Measurements from ENCODE around the gene GINS2.

GINS2 gene

DNA sequence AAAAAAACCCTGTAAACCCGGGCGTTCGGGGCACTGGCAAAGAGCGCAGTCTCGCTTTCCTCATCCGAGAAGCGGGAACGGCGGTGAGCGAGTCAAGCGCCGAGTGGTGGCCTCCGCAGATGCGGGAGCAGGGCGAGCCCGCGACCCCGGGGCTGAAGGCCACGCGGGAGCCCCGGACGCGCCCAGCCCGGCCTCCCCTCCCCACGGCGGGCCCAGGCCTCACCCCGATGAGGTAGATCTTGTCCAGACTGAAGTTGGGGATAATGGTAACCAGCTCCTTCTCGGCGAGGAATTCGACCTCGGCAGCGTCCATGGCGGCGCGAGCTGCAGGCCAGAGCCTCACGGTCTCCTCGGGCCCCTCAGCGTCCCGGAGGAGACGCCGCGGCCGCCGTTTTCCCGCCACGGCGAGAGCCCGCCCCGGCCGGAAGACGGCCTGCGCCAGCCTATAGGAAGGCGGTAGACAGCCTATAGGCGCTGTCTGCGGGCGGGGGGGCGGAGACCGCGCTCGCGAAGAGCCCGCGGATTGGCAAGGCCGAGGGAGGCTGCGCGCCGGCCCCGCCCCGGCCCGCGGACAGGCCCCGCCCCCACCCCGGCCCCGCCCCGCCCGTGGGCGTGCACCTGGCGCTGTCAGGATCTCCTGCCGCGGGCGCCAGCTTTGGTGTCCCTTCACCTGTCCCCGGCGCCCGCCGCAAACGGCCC, at the start of gene GINS2:
Gene GINS2, minus strand, starts transcription at position 369 of the 699 bp plus-strand sequence. Its CDS starts 56 bp downstream, at position 313.
- POLR2A ChIA-PET (ENCODE audit: low non-redundant PET), result interaction anchor here (0.6 to 1.1 kb wide), 2 partner anchors 30 to 244 kb away, joined by 4 to 15 read pairs; no protein-coding TSS in a partner anchor
- H3K27ac ChIP-seq, result peak within 1 kb of the TSS; percentile 70
- CTCF ChIA-PET, result no interaction called here
- peak; percentile 98 for DNase-seq (ENCODE audit: low spot score)
- TF ChIP-seq, protein P1, sequence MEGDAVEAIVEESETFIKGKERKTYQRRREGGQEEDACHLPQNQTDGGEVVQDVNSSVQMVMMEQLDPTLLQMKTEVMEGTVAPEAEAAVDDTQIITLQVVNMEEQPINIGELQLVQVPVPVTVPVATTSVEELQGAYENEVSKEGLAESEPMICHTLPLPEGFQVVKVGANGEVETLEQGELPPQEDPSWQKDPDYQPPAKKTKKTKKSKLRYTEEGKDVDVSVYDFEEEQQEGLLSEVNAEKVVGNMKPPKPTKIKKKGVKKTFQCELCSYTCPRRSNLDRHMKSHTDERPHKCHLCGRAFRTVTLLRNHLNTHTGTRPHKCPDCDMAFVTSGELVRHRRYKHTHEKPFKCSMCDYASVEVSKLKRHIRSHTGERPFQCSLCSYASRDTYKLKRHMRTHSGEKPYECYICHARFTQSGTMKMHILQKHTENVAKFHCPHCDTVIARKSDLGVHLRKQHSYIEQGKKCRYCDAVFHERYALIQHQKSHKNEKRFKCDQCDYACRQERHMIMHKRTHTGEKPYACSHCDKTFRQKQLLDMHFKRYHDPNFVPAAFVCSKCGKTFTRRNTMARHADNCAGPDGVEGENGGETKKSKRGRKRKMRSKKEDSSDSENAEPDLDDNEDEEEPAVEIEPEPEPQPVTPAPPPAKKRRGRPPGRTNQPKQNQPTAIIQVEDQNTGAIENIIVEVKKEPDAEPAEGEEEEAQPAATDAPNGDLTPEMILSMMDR (conservative IDR thresholded peaks at IDR 0.05; ENCODE audit: low read depth), result no peak

DNA sequence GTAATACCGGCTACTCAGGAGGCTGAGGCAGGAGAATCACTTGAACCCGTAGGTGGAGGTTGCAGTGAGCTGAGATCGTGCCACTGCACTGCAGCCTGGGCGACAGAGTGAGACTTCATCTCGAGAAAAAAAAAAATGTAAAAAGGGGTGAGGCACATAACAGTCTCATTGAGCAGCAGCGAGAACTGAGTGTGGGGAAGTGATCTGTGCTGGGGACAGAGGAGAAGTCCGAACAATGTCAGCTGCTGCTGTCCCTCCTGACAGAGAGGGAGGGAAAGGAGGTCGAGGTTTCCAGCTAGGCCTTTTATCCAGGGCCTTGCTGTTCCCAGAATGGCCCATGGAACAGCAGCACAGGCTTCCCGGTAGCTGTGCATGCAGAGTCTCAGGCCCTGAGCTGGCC, 48.2 kb upstream of the GINS2 start:
- POLR2A ChIA-PET (ENCODE audit: low non-redundant PET), result no interaction called here
- H3K27ac ChIP-seq, result peak overlapping the region; percentile 91
- CTCF ChIA-PET, result no interaction called here
- DNase-seq (ENCODE audit: low spot score), result no peak
- TF ChIP-seq, protein P1 (conservative IDR thresholded peaks at IDR 0.05; ENCODE audit: low read depth), result no peak

DNA sequence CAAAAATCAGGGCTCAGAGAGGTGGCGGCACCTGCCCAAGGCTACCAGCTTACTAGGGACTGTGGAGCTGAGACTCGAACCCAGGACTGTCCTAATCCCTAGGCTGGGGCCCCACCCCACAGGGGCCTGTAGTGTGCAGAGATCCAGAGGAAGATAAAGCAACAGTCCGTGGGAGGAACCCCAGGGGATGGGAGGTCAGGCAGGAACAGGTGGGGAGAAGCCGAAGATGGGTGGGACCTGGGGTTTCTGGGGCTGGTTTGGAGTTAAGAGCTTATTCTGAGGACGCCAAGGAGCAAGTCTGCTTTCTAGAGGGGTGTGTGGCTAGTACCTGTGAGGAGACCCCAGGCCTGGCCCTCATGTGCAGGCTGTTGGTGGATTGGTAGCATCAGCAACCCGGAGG, 47.2 kb upstream of the GINS2 start:
- ChIA-PET CTCF (no interaction called here), POLR2A (ENCODE audit: low non-redundant PET) (no interaction called here)

DNA sequence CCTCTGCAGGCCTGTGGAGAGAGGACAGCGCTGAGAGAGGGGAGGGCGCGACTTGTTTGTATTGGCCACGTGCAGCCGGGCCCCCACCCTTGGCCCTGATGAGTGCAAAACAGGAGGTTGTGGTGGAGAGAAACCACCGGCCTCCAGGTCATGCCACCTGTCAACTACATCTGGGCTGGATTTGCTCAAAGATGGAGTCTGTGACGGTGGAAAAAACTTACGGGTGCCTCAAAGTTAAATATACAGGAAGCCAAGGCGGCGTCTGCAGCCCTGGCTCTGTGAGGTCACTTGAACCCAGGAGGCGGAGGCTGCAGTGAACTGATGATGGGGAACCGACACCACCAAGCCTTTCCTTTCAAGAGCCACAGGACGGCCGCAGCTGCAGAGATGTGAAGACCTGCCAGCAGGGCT, 46.5 kb upstream of the GINS2 start:
- CTCF ChIA-PET, result no interaction called here
- TF ChIP-seq, protein P1 (conservative IDR thresholded peaks at IDR 0.05; ENCODE audit: low read depth), result no peak
- peak overlapping the region; percentile 91 for H3K27ac ChIP-seq
- POLR2A ChIA-PET (ENCODE audit: low non-redundant PET), result no interaction called here
- no peak for DNase-seq (ENCODE audit: low spot score)

More for the DNA sequence above, 47.2 kb upstream of the GINS2 start:
- no peak for DNase-seq (ENCODE audit: low spot score)
- peak overlapping the region; percentile 91 for H3K27ac ChIP-seq
- TF ChIP-seq, protein P1 (conservative IDR thresholded peaks at IDR 0.05; ENCODE audit: low read depth), result no peak

DNA sequence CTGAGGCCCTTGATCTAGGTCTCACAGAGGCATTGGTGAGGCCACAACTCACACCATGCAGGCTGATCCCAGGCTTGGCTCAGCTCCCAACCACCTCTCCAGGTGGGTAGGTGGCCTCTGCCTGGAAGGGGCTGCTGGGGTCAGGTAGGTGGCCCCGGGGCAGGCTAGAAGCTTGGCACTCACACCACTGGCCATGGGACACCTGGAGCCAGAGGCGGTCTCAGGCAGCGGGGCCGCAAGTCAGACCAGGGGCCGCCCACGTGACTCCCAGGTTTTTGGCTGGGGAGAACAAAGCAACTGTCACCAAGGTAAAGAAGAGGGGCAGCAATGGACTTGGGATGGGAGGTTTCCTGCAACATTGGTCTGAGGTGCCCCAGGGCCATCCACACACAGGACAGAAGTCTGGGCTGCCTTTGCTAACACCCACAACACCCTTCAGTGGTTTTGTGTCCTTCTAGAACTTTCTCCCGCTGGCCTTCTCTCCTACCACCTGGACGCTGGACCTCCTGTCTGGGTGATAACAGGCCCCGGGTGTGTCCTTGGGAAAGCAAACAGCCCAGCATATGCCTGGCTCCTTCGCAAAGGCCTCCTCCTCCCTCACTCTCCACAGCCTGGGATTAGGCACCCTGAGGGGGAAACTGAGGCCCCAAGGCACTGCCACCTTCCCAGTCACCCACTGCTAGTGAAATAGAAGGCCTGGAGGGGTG, 45.7 kb upstream of the GINS2 start:
- ChIA-PET POLR2A (ENCODE audit: low non-redundant PET) (no interaction called here), CTCF (no interaction called here)
- TF ChIP-seq, protein P1 (conservative IDR thresholded peaks at IDR 0.05; ENCODE audit: low read depth), result no peak
- DNase-seq (ENCODE audit: low spot score), result no peak
- peak overlapping the region; percentile 91 for H3K27ac ChIP-seq

DNA sequence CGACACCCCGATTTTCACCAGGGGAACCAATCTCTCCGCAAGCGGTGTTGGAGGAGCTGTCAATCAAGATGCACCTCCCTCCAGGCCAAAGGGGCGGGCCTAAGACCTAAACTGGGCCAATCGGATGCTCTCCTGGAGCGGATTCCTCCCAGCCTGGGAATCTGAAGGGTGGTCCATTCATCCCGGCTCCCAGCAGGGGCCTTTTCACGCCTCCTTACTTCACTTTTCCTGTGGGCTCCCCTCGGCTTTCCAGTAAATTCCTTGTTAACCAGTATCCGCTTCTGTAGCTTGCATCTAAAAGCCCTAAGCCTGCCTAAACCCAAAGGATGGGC, 45.1 kb upstream of the GINS2 start:
- ChIA-PET CTCF (interaction anchor here (0.6 kb wide), 1 partner anchor 52 kb away, joined by 3 read pairs; no protein-coding TSS in a partner anchor), POLR2A (ENCODE audit: low non-redundant PET) (no interaction called here)
- peak overlapping the region; percentile 91 for H3K27ac ChIP-seq
- TF ChIP-seq, protein P1 (conservative IDR thresholded peaks at IDR 0.05; ENCODE audit: low read depth), result no peak
- no peak for DNase-seq (ENCODE audit: low spot score)

Measured in RWPE1 (cell line).